Mucosa of descending colon (tissue), 3 donors: ENCODE results near the gene CBFB. TPM values are rescaled to one million over a fixed set of nuclear protein-coding genes. Genes with fewer than 3 reads are reported as not detected.
A peak's percentile ranks its signal among the peaks of the same experiment; 100 is the strongest.

ENCODE experiments used
- ATAC-seq: fragments of 200-7000 bp; cut with Tn5 transposase; one replicate; pipeline ENCODE4 v1.9.1; 2020; ENCODE audit warnings: mild to moderate bottlenecking, moderate library complexity
- DNase-seq, 3 donors: peaks; one replicate each; pipeline ENCODE4 v3.0.0-alpha.2; 2020
- H3K36me3 ChIP-seq: fragments of 200-600 bp; one replicate; pipeline ENCODE4 v1.8.0; 2021; ENCODE audit warnings: low read depth, mild to moderate bottlenecking
- H3K4me1 ChIP-seq: fragments of 200-600 bp; one replicate; pipeline ENCODE4 v1.8.0; 2021; ENCODE audit warnings: low read depth, mild to moderate bottlenecking
- H3K4me3 ChIP-seq: fragments of 200-600 bp; one replicate; pipeline ENCODE4 v1.8.0; 2021; ENCODE audit warnings: mild to moderate bottlenecking
- H3K9me3 ChIP-seq: fragments of 200-600 bp; one replicate; pipeline ENCODE4 v1.8.0; 2021; ENCODE audit warnings: mild to moderate bottlenecking
- intact Hi-C, 2 donors: fragments of 100-400 bp; cut with DNase I in 1 of 2; cut with micrococcal nuclease in 1 of 2; formaldehyde crosslinking; loops; one replicate each; pipeline versions ENCODE4 v1.11.0 to v1.11.1; 2022; cut with DNase I, micrococcal nuclease
- total RNA-seq, 3 donors: library from RNA; stranded (reverse); fragmentation: NEBNext Ultra II Directional in 2 of 3; extraction: Animal tissue kit (Norgen Biotek cat#: 25700) in 2 of 3; gene quantifications; one replicate each; pipeline versions ENCODE4 v1.2.1 to v1.2.4, GENCODE V29; 2021 to 2023
- TF ChIP-seq, protein P1 (sequence below): fragments of 200-600 bp; IDR thresholded peaks from one replicate; pipeline ENCODE4 v1.8.0; 2022; ENCODE audit warnings: antibody characterized with exemption, mild to moderate bottlenecking
- donor health status: DM: no; HTN: no; CAD: no; lungs with moderate emphysema.
- donor health status: DM: no; HTN: no; CAD: no.
- donor health status: DM: no; HTN: yes; CAD: no.

Gene CBFB
- total RNA-seq, 3 donors from 2014 or later, result 26.3 to 35.5 (median 26.8) TPM

DNA sequence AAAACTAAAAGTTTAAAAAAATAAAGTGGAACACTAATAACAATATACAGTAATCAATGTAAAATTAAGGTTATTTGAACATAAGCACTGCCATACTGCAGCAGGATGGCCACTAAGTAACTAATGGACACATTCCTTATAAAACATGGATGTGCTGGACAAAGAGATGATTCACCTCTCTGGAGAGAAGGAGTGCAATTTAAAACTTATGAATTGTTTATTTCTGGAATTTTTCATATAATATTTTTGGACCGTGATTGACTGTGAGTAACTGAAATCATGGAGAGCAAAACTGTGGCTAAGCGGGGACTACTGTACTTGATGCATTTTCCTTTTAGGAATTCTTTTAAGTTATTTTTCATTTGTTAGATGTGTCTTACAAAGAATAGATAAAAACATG is 21.8 kb downstream of the CBFB start:
- Histone ChIP-seq H3K36me3 (peaks cover 3% of the 10 kb centered on the region), H3K4me1 (no peaks in the 10 kb centered on the region), H3K4me3 (no peak overlapping the region), H3K9me3 (no peaks in the 10 kb centered on the region)
- ATAC-seq (no peak), DNase-seq (no peak)
- intact Hi-C loops, result no loop called here
- TF ChIP-seq, protein P1, sequence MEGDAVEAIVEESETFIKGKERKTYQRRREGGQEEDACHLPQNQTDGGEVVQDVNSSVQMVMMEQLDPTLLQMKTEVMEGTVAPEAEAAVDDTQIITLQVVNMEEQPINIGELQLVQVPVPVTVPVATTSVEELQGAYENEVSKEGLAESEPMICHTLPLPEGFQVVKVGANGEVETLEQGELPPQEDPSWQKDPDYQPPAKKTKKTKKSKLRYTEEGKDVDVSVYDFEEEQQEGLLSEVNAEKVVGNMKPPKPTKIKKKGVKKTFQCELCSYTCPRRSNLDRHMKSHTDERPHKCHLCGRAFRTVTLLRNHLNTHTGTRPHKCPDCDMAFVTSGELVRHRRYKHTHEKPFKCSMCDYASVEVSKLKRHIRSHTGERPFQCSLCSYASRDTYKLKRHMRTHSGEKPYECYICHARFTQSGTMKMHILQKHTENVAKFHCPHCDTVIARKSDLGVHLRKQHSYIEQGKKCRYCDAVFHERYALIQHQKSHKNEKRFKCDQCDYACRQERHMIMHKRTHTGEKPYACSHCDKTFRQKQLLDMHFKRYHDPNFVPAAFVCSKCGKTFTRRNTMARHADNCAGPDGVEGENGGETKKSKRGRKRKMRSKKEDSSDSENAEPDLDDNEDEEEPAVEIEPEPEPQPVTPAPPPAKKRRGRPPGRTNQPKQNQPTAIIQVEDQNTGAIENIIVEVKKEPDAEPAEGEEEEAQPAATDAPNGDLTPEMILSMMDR, result no peak

DNA sequence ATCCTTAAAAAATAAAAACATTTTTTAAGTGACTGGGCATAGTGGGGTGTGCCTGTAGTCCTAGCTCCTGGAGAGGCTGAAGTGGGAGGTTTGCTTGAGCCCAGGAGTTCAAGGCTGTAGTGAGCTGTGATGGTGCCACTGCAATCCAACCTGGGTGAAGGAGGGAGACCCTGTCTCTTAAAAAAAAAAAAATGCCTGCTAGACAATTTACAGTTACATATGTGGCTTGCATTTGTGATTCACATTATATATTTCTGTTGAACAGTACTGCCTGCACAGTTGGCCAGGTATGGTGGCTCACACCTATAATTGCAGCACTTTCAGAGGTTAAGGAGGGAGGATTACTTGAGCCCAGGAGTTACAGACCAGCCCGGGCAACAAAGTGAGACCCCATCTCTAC is 23.4 kb downstream of the CBFB start:
- DNase-seq, result no peak
- H3K4me1 ChIP-seq, result no peaks in the 10 kb centered on the region
- intact Hi-C loops, result no loop called here

DNA sequence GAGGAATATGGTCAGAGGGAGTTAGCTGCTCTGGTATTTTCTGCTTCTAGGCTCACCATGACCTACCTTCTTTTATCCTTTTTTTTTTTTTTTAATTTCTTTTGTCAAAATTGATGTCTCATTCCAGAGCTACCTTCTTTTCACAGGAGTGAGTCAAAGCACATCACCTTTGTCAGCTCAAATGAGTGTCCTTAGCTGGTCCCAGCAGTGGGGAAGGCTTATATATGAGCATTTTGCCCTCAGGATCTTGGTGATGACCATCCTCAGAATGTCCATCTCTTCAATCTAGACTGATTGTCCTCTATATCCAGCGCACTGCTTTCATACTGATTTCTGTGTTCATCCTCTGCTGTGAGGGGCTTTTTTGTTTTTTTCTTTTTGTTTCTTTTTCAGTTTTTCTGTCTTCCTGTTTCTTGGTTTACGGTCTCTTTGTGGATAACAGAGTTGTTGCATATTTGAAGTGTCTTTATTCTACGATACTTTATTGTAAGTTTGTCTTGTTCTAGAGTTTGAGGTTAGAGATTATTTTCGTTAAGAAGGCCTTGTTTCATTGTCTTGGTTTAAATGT is 24.9 kb downstream of the CBFB start:
- Histone ChIP-seq H3K4me1 (no peaks in the 10 kb centered on the region), H3K36me3 (peaks cover 3% of the 10 kb centered on the region), H3K4me3 (no peak overlapping the region), H3K9me3 (no peaks in the 10 kb centered on the region)
- no peak for ATAC-seq
- DNase-seq, result no peak
- intact Hi-C loops, result no loop called here
- TF ChIP-seq, protein P1, result no peak

More for the DNA sequence above, 23.4 kb downstream of the CBFB start:
- ATAC-seq, result no peak
- Histone ChIP-seq H3K36me3 (peaks cover 3% of the 10 kb centered on the region), H3K4me3 (no peak overlapping the region), H3K9me3 (no peaks in the 10 kb centered on the region)
- TF ChIP-seq, protein P1, result no peak

DNA sequence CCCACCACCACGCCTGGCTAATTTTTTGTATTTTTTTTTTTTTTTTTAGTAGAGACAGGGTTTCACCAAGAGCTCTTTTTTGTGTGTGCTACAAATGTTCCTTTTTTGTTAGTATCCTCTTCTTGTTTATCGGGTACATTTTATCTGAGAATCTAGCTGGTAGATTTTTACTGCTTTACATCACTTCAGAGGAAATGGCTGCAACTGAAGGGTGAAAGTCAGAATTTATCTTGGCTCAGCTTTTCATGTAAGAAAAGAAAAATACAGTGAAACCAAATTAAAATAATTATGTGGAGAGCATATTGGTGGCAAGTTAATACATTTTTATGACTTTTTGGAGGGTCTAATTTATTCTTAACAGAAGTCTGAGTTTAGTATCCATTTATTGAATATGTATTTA is 26.0 kb downstream of the CBFB start:
- DNase-seq, result no peak
- no peak overlapping the region for H3K4me3 ChIP-seq
- TF ChIP-seq, protein P1, result no peak
- no peak for ATAC-seq
- no peaks in the 10 kb centered on the region for H3K9me3 ChIP-seq
- intact Hi-C loops, result no loop called here
- peaks cover 3% of the 10 kb centered on the region for H3K36me3 ChIP-seq
- no peaks in the 10 kb centered on the region for H3K4me1 ChIP-seq

DNA sequence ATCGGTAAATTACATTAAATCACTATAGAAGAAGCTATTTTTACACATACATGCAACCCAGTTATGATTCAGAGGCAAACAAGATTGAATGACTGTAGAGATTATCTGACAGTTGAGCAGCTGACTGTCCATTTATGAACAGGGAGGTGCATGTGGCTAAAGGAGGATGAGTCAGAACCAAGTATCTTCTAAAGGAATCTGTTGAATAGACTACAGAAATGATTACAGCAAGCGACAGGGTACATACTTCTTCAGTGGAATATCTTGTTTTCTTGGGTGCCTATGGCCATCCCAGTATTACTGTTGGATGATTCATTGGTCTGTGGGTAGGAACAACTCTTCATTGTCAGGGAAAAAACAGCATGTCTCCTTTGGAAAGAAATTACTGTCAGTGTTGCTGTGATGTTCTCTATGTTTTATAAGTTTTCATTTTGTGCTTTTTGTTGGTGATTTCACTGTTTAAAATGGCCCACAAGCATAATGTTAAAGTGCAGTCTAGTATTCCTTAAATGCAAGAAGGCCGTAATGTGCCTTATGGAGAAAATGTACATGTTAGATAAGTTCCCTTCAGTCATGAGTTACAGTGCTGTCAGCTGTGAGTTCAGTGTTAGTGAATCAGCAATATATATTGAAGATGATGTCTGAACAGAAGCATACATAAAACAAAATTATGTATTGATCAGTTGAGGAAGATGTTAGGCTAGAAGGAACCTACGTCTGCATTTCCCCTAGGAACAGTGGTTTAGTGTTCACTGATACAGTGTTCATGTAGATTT is 27.0 kb downstream of the CBFB start:
- Histone ChIP-seq H3K4me3 (no peak overlapping the region), H3K9me3 (no peaks in the 10 kb centered on the region), H3K36me3 (peaks cover 3% of the 10 kb centered on the region), H3K4me1 (no peaks in the 10 kb centered on the region)
- intact Hi-C loops, result no loop called here
- DNase-seq (no peak), ATAC-seq (peak; percentile 90)
- TF ChIP-seq, protein P1, result no peak
